ENCODE measurements around the gene CCDC86.

Gene CCDC86

GRCh38 chr11:60854140-60854846, 12.4 kb downstream of the CCDC86 start:
- no peak for DNase-seq

GRCh38 chr11:60854847-60855725, 13.2 kb downstream of the CCDC86 start:
- DNase-seq: no peak

- DNase-seq: no peak
Observed at GRCh38 chr11:60855726-60856633, 14.1 kb downstream of the CCDC86 start, which contains the start of gene PTGDR2. Gene PTGDR2, minus strand, starts transcription at chr11:60855950. Its CDS starts 2,228 bp downstream, at chr11:60853722.

GRCh38 chr11:60857378-60858232, 15.7 kb downstream of the CCDC86 start:
- DNase-seq: peak; percentile 39

- no peak for DNase-seq
Observed at GRCh38 chr11:60858236-60858635, 16.3 kb downstream of the CCDC86 start.

- no peak for DNase-seq
Observed at GRCh38 chr11:60858731-60859464, 17.0 kb downstream of the CCDC86 start.

- no peak for DNase-seq
Observed at GRCh38 chr11:60859616-60860250, 17.8 kb downstream of the CCDC86 start.

- no peak for DNase-seq
Observed at GRCh38 chr11:60860943-60861342, 19.0 kb downstream of the CCDC86 start.

- no peak for DNase-seq
Observed at GRCh38 chr11:60862171-60862570, 20.3 kb downstream of the CCDC86 start.

GRCh38 chr11:60863550-60864521, 21.9 kb downstream of the CCDC86 start:
- no peak for DNase-seq

- DNase-seq: no peak
Observed at GRCh38 chr11:60864856-60865513, 23.1 kb downstream of the CCDC86 start.

GRCh38 chr11:60866911-60867870, 25.3 kb downstream of the CCDC86 start, which contains the start of gene ZP1:
Gene ZP1, plus strand, starts transcription at chr11:60867542. Its CDS starts 20 bp downstream, at chr11:60867562.
- no peak for DNase-seq

- DNase-seq: no peak
Observed at GRCh38 chr11:60867871-60868681, 26.2 kb downstream of the CCDC86 start.

GRCh38 chr11:60868682-60869450, 27.0 kb downstream of the CCDC86 start:
- DNase-seq: no peak

- DNase-seq: no peak
Observed at GRCh38 chr11:60869451-60869825, 27.5 kb downstream of the CCDC86 start.

GRCh38 chr11:60870276-60870675, 28.4 kb downstream of the CCDC86 start:
- DNase-seq: no peak
